ENCODE measurements around the gene CPEB3. TPM values are rescaled to one million over a fixed set of nuclear protein-coding genes. Genes with fewer than 3 reads are reported as not detected.

CPEB3 gene
- total and polyA plus RNA-seq, 2 donors (not counting 1 experiment from before 2014, with no cell fraction given): 0.37 to 0.66 TPM

DNA sequence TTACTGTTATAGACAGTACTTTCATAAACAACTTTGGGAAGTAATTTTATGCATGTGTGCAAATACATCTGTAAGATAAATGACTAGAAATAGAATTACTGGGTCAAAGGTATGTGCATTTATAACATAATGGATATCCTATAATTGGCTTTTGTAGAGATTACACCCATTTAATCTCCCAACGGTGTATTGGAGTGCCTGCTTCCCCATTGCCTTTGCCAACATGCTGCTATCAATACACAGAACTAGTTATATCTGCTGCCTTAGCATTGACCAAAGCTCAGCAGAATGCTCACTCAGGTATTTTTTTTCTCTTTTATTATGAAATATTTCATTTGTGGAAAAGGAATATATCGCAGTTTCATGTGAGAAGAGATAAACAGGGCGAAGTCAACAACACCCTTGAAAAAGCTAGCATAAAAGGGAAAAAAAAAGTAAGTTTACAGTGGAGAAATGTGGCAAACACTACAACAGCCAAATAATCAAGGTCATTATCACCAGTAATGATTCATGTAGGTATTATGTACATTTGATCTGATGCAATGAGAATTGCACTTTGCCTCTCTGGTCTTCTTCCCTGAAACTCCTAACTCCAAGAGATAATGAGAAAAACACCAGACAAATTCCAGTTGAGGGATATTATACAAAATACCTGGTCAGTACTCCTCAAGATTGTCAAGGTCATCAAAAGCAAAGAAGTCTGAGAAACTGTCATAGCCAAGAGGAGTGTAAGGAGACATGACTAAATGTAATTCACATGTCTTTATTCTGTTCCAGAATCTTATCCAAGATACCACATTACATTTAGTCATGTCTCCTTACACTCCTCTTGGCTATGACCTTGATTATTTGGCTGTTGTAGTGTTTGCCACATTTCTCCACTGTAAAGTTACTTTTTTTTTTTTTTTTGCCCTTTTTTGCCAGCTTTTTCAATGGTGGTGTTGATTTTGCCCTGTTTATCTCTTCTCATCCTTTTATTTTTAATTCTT, 36.9 kb upstream of the CPEB3 start:
- Histone ChIP-seq H3K4me2 (ENCODE audit: extremely low read depth, insufficient read depth, low read length) (no peak overlapping the region), H3K27ac (ENCODE audit: insufficient read depth, low read length) (no peak overlapping the region), H3K9ac (ENCODE audit: insufficient read depth, low read length) (no peak overlapping the region), H3K9me3 (ENCODE audit: control insufficient read depth, insufficient read depth, low read depth, low read length) (no peaks in the 10 kb centered on the region), H4K20me1 (ENCODE audit: control insufficient read depth, extremely low read depth, insufficient read depth, low read length) (no peaks in the 10 kb centered on the region), H3K4me1 (ENCODE audit: control insufficient read depth, extremely low read depth, insufficient read depth, low read length) (no peaks in the 10 kb centered on the region), H3K36me3 (ENCODE audit: control insufficient read depth, insufficient read depth, low read length) (no peaks in the 10 kb centered on the region), H3K79me2 (ENCODE audit: control insufficient read depth, insufficient read depth, low read length) (peaks cover 12% of the 10 kb centered on the region), H2AFZ (ENCODE audit: low read length) (no peak overlapping the region), H3K27me3 (ENCODE audit: control insufficient read depth, insufficient read depth, low read length) (no peaks in the 10 kb centered on the region), H3K4me3 (replicated peaks in 1 of 4; ENCODE audit: control extremely low read depth in 1 of 4, insufficient read depth in 1 of 4, low read depth in 3 of 4, low read length in 4 of 4) (no peak overlapping the region)
- TF ChIP-seq, protein P1, sequence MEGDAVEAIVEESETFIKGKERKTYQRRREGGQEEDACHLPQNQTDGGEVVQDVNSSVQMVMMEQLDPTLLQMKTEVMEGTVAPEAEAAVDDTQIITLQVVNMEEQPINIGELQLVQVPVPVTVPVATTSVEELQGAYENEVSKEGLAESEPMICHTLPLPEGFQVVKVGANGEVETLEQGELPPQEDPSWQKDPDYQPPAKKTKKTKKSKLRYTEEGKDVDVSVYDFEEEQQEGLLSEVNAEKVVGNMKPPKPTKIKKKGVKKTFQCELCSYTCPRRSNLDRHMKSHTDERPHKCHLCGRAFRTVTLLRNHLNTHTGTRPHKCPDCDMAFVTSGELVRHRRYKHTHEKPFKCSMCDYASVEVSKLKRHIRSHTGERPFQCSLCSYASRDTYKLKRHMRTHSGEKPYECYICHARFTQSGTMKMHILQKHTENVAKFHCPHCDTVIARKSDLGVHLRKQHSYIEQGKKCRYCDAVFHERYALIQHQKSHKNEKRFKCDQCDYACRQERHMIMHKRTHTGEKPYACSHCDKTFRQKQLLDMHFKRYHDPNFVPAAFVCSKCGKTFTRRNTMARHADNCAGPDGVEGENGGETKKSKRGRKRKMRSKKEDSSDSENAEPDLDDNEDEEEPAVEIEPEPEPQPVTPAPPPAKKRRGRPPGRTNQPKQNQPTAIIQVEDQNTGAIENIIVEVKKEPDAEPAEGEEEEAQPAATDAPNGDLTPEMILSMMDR (conservative IDR thresholded peaks at IDR 0.05 in 1 of 2, IDR thresholded peaks at IDR 0.05 in 1 of 2; ENCODE audit: low read depth in 1 of 2, low read length in 2 of 2): no peak
- TF ChIP-seq EZH2 (IDR thresholded peaks at IDR 0.05; ENCODE audit: low read length, missing control alignments): no peak
- no peak for DNase-seq (ENCODE audit: low read depth in 2 of 2)

GRCh38 chr10:92323079-92323478, 32.2 kb upstream of the CPEB3 start:
- no peak overlapping the region for H3K4me2 ChIP-seq (ENCODE audit: extremely low read depth, insufficient read depth, low read length)
- H3K27ac ChIP-seq (ENCODE audit: insufficient read depth, low read length): no peak overlapping the region
- no peak overlapping the region for H2AFZ ChIP-seq (ENCODE audit: low read length)
- no peaks in the 10 kb centered on the region for H3K9me3 ChIP-seq (ENCODE audit: control insufficient read depth, insufficient read depth, low read depth, low read length)
- no peaks in the 10 kb centered on the region for H3K27me3 ChIP-seq (ENCODE audit: control insufficient read depth, insufficient read depth, low read length)
- no peak for DNase-seq (ENCODE audit: low read depth in 2 of 2)
- no peak overlapping the region for H3K9ac ChIP-seq (ENCODE audit: insufficient read depth, low read length)
- no peaks in the 10 kb centered on the region for H4K20me1 ChIP-seq (ENCODE audit: control insufficient read depth, extremely low read depth, insufficient read depth, low read length)
- H3K4me1 ChIP-seq (ENCODE audit: control insufficient read depth, extremely low read depth, insufficient read depth, low read length): no peaks in the 10 kb centered on the region
- H3K79me2 ChIP-seq (ENCODE audit: control insufficient read depth, insufficient read depth, low read length): peaks cover 13% of the 10 kb centered on the region
- no peaks in the 10 kb centered on the region for H3K36me3 ChIP-seq (ENCODE audit: control insufficient read depth, insufficient read depth, low read length)
- no peak overlapping the region for H3K4me3 ChIP-seq (replicated peaks in 1 of 4; ENCODE audit: control extremely low read depth in 1 of 4, insufficient read depth in 1 of 4, low read depth in 3 of 4, low read length in 4 of 4)
- no peak for TF ChIP-seq EZH2 (IDR thresholded peaks at IDR 0.05; ENCODE audit: low read length, missing control alignments)
- TF ChIP-seq, protein P1 (conservative IDR thresholded peaks at IDR 0.05 in 1 of 2, IDR thresholded peaks at IDR 0.05 in 1 of 2; ENCODE audit: low read depth in 1 of 2, low read length in 2 of 2): no peak

DNA sequence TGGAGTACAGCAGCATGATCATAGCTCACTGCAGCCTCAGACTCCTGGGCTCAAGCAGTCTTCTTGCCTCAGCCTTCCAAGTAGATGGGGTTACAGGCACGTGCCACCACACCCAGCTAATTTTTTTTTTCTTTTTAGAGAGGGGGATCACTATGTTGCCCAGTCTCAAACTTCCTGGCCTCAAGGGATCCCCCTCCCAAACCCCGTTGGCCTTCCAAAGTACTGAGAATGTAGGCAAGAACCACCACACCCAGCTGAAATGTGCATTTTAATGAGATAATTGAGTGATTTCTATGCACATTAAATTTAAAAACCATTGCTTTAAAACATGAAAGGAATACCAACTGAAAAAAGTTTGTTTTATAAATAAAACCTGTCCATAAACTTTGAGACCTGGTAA, 25.7 kb upstream of the CPEB3 start:
- Histone ChIP-seq H3K79me2 (ENCODE audit: control insufficient read depth, insufficient read depth, low read length) (peaks cover 1% of the 10 kb centered on the region), H3K27me3 (ENCODE audit: control insufficient read depth, insufficient read depth, low read length) (no peaks in the 10 kb centered on the region), H4K20me1 (ENCODE audit: control insufficient read depth, extremely low read depth, insufficient read depth, low read length) (no peaks in the 10 kb centered on the region), H3K9me3 (ENCODE audit: control insufficient read depth, insufficient read depth, low read depth, low read length) (no peaks in the 10 kb centered on the region), H3K4me2 (ENCODE audit: extremely low read depth, insufficient read depth, low read length) (no peak overlapping the region), H3K27ac (ENCODE audit: insufficient read depth, low read length) (no peak overlapping the region), H3K4me3 (replicated peaks in 1 of 4; ENCODE audit: control extremely low read depth in 1 of 4, insufficient read depth in 1 of 4, low read depth in 3 of 4, low read length in 4 of 4) (no peak overlapping the region), H3K36me3 (ENCODE audit: control insufficient read depth, insufficient read depth, low read length) (no peaks in the 10 kb centered on the region), H3K4me1 (ENCODE audit: control insufficient read depth, extremely low read depth, insufficient read depth, low read length) (no peaks in the 10 kb centered on the region), H3K9ac (ENCODE audit: insufficient read depth, low read length) (no peak overlapping the region), H2AFZ (ENCODE audit: low read length) (no peak overlapping the region)
- DNase-seq (ENCODE audit: low read depth in 2 of 2): no peak
- TF ChIP-seq EZH2 (IDR thresholded peaks at IDR 0.05; ENCODE audit: low read length, missing control alignments): no peak
- TF ChIP-seq, protein P1 (conservative IDR thresholded peaks at IDR 0.05 in 1 of 2, IDR thresholded peaks at IDR 0.05 in 1 of 2; ENCODE audit: low read depth in 1 of 2, low read length in 2 of 2): no peak
